Measurements from ENCODE around the gene SLC13A1.

DNA sequence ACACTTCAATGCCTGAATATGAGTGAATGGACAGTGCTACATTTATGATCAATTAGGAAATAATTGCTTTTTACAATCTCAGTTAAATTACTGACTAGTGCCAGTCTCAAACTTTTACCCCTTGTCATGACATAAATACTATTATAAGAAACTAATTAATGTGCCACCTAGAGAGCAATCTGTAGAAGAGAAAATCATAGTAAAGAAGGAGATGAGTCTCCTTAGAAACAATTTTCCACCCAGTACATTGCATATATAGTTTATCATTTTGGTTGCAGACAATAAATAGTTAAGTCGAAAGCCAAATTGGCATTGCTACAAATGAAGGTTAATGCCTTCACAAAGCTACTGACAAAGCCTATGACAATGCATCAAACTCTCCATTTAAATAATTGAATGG is 68.6 kb downstream of the SLC13A1 start:
- TF ChIP-seq, protein P1, sequence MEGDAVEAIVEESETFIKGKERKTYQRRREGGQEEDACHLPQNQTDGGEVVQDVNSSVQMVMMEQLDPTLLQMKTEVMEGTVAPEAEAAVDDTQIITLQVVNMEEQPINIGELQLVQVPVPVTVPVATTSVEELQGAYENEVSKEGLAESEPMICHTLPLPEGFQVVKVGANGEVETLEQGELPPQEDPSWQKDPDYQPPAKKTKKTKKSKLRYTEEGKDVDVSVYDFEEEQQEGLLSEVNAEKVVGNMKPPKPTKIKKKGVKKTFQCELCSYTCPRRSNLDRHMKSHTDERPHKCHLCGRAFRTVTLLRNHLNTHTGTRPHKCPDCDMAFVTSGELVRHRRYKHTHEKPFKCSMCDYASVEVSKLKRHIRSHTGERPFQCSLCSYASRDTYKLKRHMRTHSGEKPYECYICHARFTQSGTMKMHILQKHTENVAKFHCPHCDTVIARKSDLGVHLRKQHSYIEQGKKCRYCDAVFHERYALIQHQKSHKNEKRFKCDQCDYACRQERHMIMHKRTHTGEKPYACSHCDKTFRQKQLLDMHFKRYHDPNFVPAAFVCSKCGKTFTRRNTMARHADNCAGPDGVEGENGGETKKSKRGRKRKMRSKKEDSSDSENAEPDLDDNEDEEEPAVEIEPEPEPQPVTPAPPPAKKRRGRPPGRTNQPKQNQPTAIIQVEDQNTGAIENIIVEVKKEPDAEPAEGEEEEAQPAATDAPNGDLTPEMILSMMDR (IDR thresholded peaks at IDR 0.05 in 8 of 11, conservative IDR thresholded peaks at IDR 0.05 in 3 of 11): no peak
- TF ChIP-seq POLR2A (IDR thresholded peaks at IDR 0.05): no peak

Data from spleen (tissue), 7 donors.